Anterior cingulate cortex (tissue), 58 donors: Measurements from ENCODE around the gene NEURL1B.
"Not testable (repeated sequence)": the region's sequence is repeated elsewhere in the genome, so short reads cannot be mapped to it uniquely, and the experiment has no call there.

Source experiments
- DNase-seq, 58 donors: peaks; one replicate each; lab custom pipeline; 2025; lab: John Stamatoyannopoulos, UW

NEURL1B gene

DNA sequence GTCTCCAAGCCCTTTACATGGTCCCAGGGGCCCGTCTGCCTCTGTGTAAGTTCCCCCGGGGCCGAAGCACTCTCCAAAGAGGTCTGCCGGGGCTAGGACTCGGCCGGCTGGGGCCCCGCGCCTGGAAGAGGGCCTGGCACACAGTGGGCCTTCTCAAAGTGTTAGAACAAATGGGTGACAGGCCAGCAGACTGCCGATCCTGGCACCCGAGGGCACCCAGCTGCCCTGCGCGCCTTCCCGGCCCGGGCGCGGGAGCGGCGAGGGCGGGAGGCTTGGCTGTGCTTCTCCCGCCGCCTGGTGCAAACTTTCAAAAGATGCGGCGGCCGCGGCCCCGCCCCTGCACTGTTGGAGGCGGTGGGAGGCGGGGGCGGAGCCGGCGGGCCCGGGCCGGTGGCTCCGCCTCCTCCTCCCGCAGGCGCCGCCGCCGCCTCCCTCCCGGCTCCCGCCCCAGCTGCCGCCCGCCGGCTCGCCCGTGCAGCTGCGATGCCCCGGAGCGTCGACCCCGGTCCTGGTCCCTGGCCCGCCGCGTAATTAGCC, at the start of gene NEURL1B:
TSS of gene NEURL1B (plus strand) at position 442 of the 537 bp plus-strand sequence. CDS start 144 bp downstream, outside the sequence.
- DNase-seq = peak in 49 of 58 donors; percentile 14 to 88 (median 59)

DNA sequence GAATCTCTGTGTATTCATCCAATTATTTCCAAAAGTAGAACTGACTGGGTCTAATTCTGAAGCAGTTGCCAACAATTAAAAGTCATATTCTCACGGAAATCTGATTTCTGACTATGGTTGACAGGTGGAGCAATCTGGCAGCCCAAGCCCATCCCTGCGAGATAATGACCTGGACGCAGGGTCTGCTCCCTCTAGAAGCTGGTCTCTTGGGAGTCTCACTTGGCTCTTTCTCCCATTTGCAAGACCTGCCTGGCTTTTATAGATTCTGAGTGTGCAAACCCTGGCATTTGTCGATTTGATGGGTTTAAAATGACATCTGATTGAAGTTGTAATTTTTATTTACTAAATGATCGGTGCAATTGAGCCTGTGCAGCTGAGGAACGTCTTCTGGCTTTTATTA, 49.4 kb upstream of the NEURL1B start:
- DNase-seq = no peak

GRCh38 chr5:172592881-172593280, 48.2 kb upstream of the NEURL1B start:
- DNase-seq = no peak

- no peak for DNase-seq
These were observed 47.8 kb upstream of the NEURL1B start for GRCh38 chr5:172593306-172593705.

DNA sequence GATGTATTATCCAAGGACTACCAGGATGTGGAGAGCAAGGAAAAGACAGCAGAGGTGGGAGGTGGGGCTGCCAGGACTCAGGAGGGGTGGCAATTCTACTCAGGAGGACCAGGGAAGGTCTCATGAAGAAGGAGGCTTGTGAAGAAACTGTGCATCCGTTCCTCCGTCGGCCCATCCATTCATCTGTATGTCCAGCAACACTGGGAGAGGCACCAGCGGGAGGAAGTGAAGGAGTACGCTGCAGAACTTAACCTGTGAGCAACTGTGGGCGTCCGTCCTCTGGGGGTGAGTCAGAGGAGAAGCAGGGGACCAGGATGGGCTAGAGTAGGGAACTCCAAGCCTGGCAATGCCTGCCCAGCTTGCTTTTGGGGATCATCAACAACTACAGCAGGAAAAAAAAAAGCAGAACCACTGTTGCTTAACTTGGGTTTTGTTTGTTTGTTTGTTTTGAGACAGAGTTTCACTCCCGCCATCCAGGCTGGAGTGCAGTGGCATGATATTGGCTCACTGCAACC, 47.3 kb upstream of the NEURL1B start:
- DNase-seq = no peak

- no peak for DNase-seq
These were observed 46.6 kb upstream of the NEURL1B start for GRCh38 chr5:172594431-172594830.

- DNase-seq = no peak
These were observed 46.1 kb upstream of the NEURL1B start for GRCh38 chr5:172594867-172595466.

GRCh38 chr5:172595596-172596455, 45.2 kb upstream of the NEURL1B start:
- no peak for DNase-seq

- DNase-seq = no peak
These were observed 44.3 kb upstream of the NEURL1B start for GRCh38 chr5:172596638-172597231.

GRCh38 chr5:172597755-172598155, 43.3 kb upstream of the NEURL1B start:
- no peak for DNase-seq

GRCh38 chr5:172598251-172599203, 42.5 kb upstream of the NEURL1B start:
- no peak for DNase-seq

GRCh38 chr5:172599204-172599567, 41.9 kb upstream of the NEURL1B start:
- no peak for DNase-seq

- no peak for DNase-seq
These were observed 40.5 kb upstream of the NEURL1B start for GRCh38 chr5:172600571-172600970.

DNA sequence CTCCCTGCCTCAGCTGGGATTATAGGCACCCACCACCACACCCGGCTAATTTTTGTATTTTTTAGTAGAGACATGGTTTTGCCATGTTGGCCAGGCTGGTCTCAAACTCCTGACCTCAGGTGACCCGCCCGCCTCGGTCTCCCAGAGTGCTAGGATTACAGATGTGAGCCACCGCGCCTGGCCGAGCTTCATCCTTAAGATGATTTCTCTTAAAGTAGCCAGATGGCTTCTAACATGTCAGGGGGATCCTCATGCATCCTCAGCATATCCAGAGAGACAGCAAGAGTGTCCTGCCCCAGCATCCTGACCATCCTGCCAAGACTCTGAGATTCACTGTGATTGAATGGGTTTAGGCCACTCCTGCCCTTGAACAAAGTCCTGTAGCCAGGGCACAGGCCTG, 39.5 kb upstream of the NEURL1B start:
- DNase-seq = not testable (repeated sequence)

- DNase-seq = no peak
These were observed 38.3 kb upstream of the NEURL1B start for GRCh38 chr5:172602783-172603231.

DNA sequence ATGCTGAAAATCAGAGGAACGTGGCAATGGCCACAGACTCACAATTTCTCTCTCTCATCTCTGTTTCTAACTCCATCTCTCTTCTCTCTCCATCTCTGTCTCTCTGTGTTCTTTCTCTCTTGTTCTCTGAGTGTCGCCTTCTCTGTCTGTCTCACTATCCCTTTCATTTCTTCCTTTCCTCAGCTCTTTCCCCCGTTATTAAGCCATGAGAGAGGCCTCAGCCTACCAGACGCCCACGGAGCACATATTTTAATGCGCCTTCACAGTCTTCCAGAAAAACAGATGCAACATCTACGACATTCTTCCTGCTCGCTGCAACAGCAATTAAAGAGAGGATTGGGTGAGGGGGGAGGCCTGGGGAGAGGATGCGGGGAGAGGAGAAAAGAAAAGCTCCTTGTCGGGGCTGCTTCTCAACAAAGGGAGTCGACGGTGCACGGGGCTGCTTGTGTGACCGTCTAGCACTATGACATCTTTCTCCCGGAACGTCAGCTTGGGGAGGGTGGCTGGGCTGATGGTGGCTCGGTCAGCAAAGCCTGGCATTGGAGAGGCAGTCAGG, 37.7 kb upstream of the NEURL1B start:
- peak in 20 of 58 donors; percentile 2 to 57 (median 18) for DNase-seq

GRCh38 chr5:172605466-172605865, 35.6 kb upstream of the NEURL1B start:
- DNase-seq = no peak

DNA sequence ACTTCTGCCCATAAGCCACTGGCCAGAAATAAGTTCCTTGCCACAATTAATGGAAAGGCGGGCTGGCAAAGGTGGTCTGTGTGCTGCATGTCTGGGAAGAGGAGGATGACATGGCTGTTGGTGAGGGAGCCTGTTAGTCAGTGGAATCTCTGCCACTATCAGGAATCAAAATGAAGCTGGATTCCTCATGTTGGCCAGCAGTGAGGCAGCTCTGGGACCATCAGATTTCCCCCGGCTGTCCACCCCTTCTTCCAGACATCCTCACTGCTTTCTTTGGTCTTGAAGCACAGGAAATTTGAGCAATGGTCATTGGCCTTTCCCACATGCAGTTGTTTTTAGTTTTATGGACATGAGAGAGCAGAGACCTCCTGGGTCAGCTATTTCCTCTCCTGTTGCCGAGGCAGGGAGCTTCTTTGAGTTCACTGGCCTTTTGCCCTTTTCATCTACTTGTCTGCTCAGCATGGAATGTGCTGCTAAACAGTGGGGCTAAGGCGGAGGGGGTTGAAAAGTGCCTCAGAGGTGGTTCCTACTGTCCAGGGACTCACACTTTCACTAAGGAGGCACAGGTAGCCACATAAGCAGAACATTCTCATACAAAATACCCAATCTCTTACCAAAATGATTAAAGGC, 34.8 kb upstream of the NEURL1B start:
- DNase-seq = no peak

GRCh38 chr5:172607213-172607793, 33.8 kb upstream of the NEURL1B start:
- no peak for DNase-seq
